Endothelial cell of umbilical vein (primary cell): ENCODE data around the gene TRAIP. TPM values are rescaled to one million over a fixed set of nuclear protein-coding genes. Genes with fewer than 3 reads are reported as not detected.

Source experiments
- BruUV-seq: library from RNA; stranded (reverse); fragments of 400-500 nt; replicated peaks from 2 replicates; lab custom pipeline; 2021; lab: Mats Ljungman, UMichigan
- CTCF ChIA-PET: fragments of 300-600, 350-600 bp; sonication (Branson Sonifier 250); formaldehyde crosslinking; loops from one replicate; lab custom pipeline; 2021; ENCODE audit warnings: antibody characterized with exemption, inconsistent platforms; lab: Charles Lee
- POLR2A ChIA-PET: fragments of 300-600, 350-600 bp; sonication (Branson Sonifier 250); formaldehyde crosslinking; loops from one replicate; lab custom pipeline; 2021; ENCODE audit warnings: antibody characterized with exemption, inconsistent platforms; lab: Charles Lee
- DNase-seq: peaks from one replicate; pipeline ENCODE4 v3.0.0-alpha.2; 2011; ENCODE audit warnings: low read depth, low spot score
- FAIRE-seq: peaks from 2 replicates; lab custom pipeline; 2011; peaks lifted over from hg19 to GRCh38; lab: Jason Lieb, UNC
- H2AFZ ChIP-seq: 2 replicates; pipeline ENCODE4 v1.6.0; 2012; ENCODE audit warnings: low read depth, low read length, control low read depth, inconsistent platforms
- H3K27ac ChIP-seq: 2 replicates; pipeline ENCODE4 v1.5.1; 2011; ENCODE audit warnings: low read depth, mild to moderate bottlenecking, control low read depth, low read length, moderate library complexity; ENCODE audit not compliant: insufficient read depth
- H3K27me3 ChIP-seq, 2 experiments: 2 replicates each; pipeline versions ENCODE4 v1.6.0 to v1.6.1; 2011; ENCODE audit warnings: low read length in 2 of 2, mixed read lengths in 1 of 2; ENCODE audit not compliant: control insufficient read depth in 2 of 2, insufficient read depth in 2 of 2
- H3K36me3 ChIP-seq, 2 experiments: 2 replicates in 1 of 2; 3 replicates in 1 of 2; pipeline ENCODE4 v1.5.1; 2011; ENCODE audit warnings: low read length in 2 of 2, mild to moderate bottlenecking in 1 of 2, moderate library complexity in 1 of 2; ENCODE audit not compliant: control insufficient read depth in 2 of 2, insufficient read depth in 2 of 2; ENCODE audit errors: extremely low read depth in 1 of 2
- H3K4me1 ChIP-seq: 3 replicates; pipeline ENCODE4 v1.5.1; 2011; ENCODE audit warnings: mild to moderate bottlenecking, low read length; ENCODE audit not compliant: control insufficient read depth, insufficient read depth; ENCODE audit errors: extremely low read depth
- H3K4me2 ChIP-seq: 2 replicates; pipeline ENCODE4 v1.6.1; 2011; ENCODE audit warnings: low read length, control low read depth, mixed read lengths; ENCODE audit not compliant: insufficient read depth
- H3K4me3 ChIP-seq, 3 experiments: fragments of 200-600 bp in 1 of 3; sonication (generic), shearing (Covaris generic) in 1 of 3; replicated peaks in 1 of 3; 2 replicates each; pipeline ENCODE4 v1.5.1; 2011 to 2016; ENCODE audit warnings: control low read depth in 3 of 3, low read length in 3 of 3, mild to moderate bottlenecking in 2 of 3, inconsistent platforms in 1 of 3, low read depth in 1 of 3, moderate library complexity in 1 of 3; ENCODE audit not compliant: insufficient read depth in 1 of 3
- H3K79me2 ChIP-seq: 2 replicates; pipeline ENCODE4 v1.6.0; 2012; ENCODE audit warnings: low read length, inconsistent platforms; ENCODE audit not compliant: control insufficient read depth, insufficient read depth
- H3K9ac ChIP-seq: replicated peaks from 2 replicates; pipeline ENCODE3; 2011; ENCODE audit warnings: low read length, control low read depth; ENCODE audit not compliant: insufficient read depth; ENCODE audit errors: extremely low read depth
- H3K9me1 ChIP-seq: replicated peaks from 3 replicates; pipeline ENCODE4 v1.6.0; 2011; ENCODE audit warnings: mild to moderate bottlenecking, low read length; ENCODE audit not compliant: control insufficient read depth, insufficient read depth; ENCODE audit errors: extremely low read depth
- H3K9me3 ChIP-seq: replicated peaks from 2 replicates; pipeline ENCODE4 v1.5.1; 2012; ENCODE audit warnings: low read length, inconsistent platforms; ENCODE audit not compliant: control insufficient read depth, insufficient read depth
- H4K20me1 ChIP-seq: replicated peaks from 2 replicates; pipeline ENCODE3; 2011; ENCODE audit warnings: mild to moderate bottlenecking, low read length; ENCODE audit not compliant: control insufficient read depth, insufficient read depth; ENCODE audit errors: extremely low read depth
- EZH2 ChIP-seq: IDR thresholded peaks from 2 replicates; pipeline ENCODE4 v1.6.1; 2012; ENCODE audit warnings: borderline replicate concordance, low read depth, mild to moderate bottlenecking, moderate library complexity, low read length, inconsistent platforms; ENCODE audit not compliant: severe bottlenecking
- FOS ChIP-seq: IDR thresholded peaks from 2 replicates; pipeline ENCODE4 v1.6.1; 2011; ENCODE audit warnings: mild to moderate bottlenecking, low read length, moderate library complexity, borderline replicate concordance; ENCODE audit not compliant: insufficient read depth
- GATA2 ChIP-seq: IDR thresholded peaks from 2 replicates; pipeline ENCODE4 v1.7.0; 2011; ENCODE audit warnings: low read depth, mild to moderate bottlenecking, moderate library complexity, mixed read lengths, low read length; ENCODE audit not compliant: insufficient read length, insufficient read depth
- JUN ChIP-seq: IDR thresholded peaks from 2 replicates; pipeline ENCODE4 v1.6.1; 2011; ENCODE audit warnings: borderline replicate concordance, low read depth; ENCODE audit not compliant: insufficient read length, insufficient read depth
- MAX ChIP-seq: IDR thresholded peaks from 2 replicates; pipeline ENCODE4 v1.6.1; 2011; ENCODE audit not compliant: insufficient read depth, insufficient read length
- POLR2A ChIP-seq: IDR thresholded peaks from 2 replicates; pipeline ENCODE4 v1.6.1; 2012; ENCODE audit warnings: low read depth, mild to moderate bottlenecking, control low read depth, low read length
- POLR2AphosphoS5 ChIP-seq: IDR thresholded peaks from 2 replicates; pipeline ENCODE4 v1.6.1; 2012; ENCODE audit warnings: low read depth, mild to moderate bottlenecking, control low read depth, low read length, moderate library complexity; ENCODE audit not compliant: insufficient read depth
- dilution Hi-C: fragments of 300-500 bp; cut with MboI; formaldehyde crosslinking; loops from one replicate; pipeline ENCODE4 v1.15.0; 2019; ENCODE audit warnings: low sequenced_read_pairs; ENCODE audit not compliant: extremely low pct_ligation_motif_present
- intact Hi-C: fragments of 100-400 bp; cut with micrococcal nuclease; formaldehyde crosslinking; loops from one replicate; pipeline ENCODE4 v1.10.0; 2022
- polyA plus RNA-seq, 4 experiments: library from polyadenylated mRNA; depleted of rRNA in 3 of 4; stranded (reverse) in 3 of 4; unstranded in 1 of 4; fragments of >200 nt; gene quantifications; 2 replicates each; pipeline versions ENCODE4 v1.2.1 to v1.2.3, GENCODE V29; 2011 to 2012; ENCODE audit warnings: missing spikeins in 1 of 4
- total RNA-seq: library from RNA; stranded (reverse); gene quantifications from 2 replicates; pipeline ENCODE4 v1.2.3, GENCODE V29; 2021
- TF ChIP-seq, protein P1 (sequence below), 2 donors: IDR thresholded peaks; 1 replicate in 1 of 2; 2 replicates in 1 of 2; pipeline ENCODE4 v1.5.1; 2011; ENCODE audit warnings: low read length in 2 of 2, mild to moderate bottlenecking in 2 of 2, moderate library complexity in 2 of 2, control low read depth in 1 of 2, inconsistent platforms in 1 of 2, low read depth in 1 of 2; ENCODE audit not compliant: insufficient read depth in 1 of 2; ENCODE audit errors: extremely low read depth in 1 of 2

The TRAIP gene
- total and polyA plus RNA-seq, 2 donors (not counting 3 experiments of a cell fraction or from before 2014, with no cell fraction given), result 9.5 to 13.4 TPM

DNA sequence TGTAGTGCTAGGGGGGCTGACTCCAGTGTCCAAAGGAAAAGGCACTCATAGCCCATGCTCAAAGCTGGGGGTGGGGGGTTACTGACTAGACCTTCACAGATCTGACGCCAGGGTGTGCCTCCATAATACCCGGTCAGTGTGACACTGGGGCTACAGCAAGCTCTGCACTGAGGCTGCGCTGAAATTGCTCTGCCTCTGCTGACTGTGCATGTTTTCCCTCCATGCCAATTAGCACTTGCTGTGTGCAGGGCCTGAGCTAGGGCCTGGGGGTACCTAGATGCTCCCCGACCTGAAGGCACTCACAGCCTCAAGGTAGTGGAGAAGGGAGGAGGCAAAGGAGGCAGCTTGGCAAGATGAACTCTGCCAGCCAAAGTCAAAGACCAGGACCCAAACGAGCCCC is 8.1 kb upstream of the TRAIP start:
- ChIA-PET POLR2A (no interaction called here), CTCF (no interaction called here)
- no peaks in the 10 kb centered on the region for H3K9me1 ChIP-seq
- H3K9me3 ChIP-seq, result no peaks in the 10 kb centered on the region
- no peak overlapping the region for H3K27ac ChIP-seq
- FAIRE-seq, result no peak
- TF ChIP-seq POLR2AphosphoS5 (no peak), GATA2 (no peak), POLR2A (no peak), MAX (no peak), JUN (no peak), EZH2 (no peak), FOS (no peak)
- TF ChIP-seq, protein P1, sequence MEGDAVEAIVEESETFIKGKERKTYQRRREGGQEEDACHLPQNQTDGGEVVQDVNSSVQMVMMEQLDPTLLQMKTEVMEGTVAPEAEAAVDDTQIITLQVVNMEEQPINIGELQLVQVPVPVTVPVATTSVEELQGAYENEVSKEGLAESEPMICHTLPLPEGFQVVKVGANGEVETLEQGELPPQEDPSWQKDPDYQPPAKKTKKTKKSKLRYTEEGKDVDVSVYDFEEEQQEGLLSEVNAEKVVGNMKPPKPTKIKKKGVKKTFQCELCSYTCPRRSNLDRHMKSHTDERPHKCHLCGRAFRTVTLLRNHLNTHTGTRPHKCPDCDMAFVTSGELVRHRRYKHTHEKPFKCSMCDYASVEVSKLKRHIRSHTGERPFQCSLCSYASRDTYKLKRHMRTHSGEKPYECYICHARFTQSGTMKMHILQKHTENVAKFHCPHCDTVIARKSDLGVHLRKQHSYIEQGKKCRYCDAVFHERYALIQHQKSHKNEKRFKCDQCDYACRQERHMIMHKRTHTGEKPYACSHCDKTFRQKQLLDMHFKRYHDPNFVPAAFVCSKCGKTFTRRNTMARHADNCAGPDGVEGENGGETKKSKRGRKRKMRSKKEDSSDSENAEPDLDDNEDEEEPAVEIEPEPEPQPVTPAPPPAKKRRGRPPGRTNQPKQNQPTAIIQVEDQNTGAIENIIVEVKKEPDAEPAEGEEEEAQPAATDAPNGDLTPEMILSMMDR (IDR thresholded peaks at IDR 0.05; ENCODE audit: extremely low read depth in 1 of 2, insufficient read depth in 1 of 2, low read depth in 1 of 2, low read length in 2 of 2), result no peak
- H3K27me3 ChIP-seq, result peaks cover 15 to 25% of the 10 kb centered on the region in 2 experiments
- H4K20me1 ChIP-seq, result no peaks in the 10 kb centered on the region
- H3K4me3 ChIP-seq, result no peak overlapping the region
- no peaks in the 10 kb centered on the region for H3K36me3 ChIP-seq
- BruUV-seq, result no TSS peak
- H3K4me1 ChIP-seq, result no peaks in the 10 kb centered on the region
- dilution Hi-C loops (no loop called here), intact Hi-C loops (no loop called here)
- no peak overlapping the region for H3K4me2 ChIP-seq
- no peak overlapping the region for H2AFZ ChIP-seq
- DNase-seq, result no peak
- H3K79me2 ChIP-seq, result no peaks in the 10 kb centered on the region
- H3K9ac ChIP-seq, result no peak overlapping the region
